H1 (cell line): ENCODE results near the gene SND1. TPM values are rescaled to one million over a fixed set of nuclear protein-coding genes. Genes with fewer than 3 reads are reported as not detected.

Source experiments
- CTCF ChIA-PET: fragments of 300-600 bp; sonication (Branson Sonifier 250); formaldehyde crosslinking; loops from one replicate; lab custom pipeline; 2021; ENCODE audit not compliant: partially characterized antibody; lab: Charles Lee
- POLR2A ChIA-PET: fragments of 300-600 bp; sonication (Branson Sonifier 250); formaldehyde crosslinking; loops from one replicate; lab custom pipeline; 2021; ENCODE audit warnings: inconsistent platforms; ENCODE audit not compliant: partially characterized antibody; lab: Charles Lee
- DNase-seq, 2 experiments: peaks; one replicate each; pipeline versions ENCODE4 v3.0.0 to v3.0.0-alpha.2; 2010 to 2022; ENCODE audit warnings: low spot score in 2 of 2, low read depth in 1 of 2, mixed read lengths in 1 of 2
- FAIRE-seq: peaks from 2 replicates; lab custom pipeline; 2011; peaks lifted over from hg19 to GRCh38; lab: Jason Lieb, UNC
- H2AFZ ChIP-seq: 2 replicates; pipeline ENCODE4 v1.8.1; 2012; ENCODE audit warnings: low read length, inconsistent platforms
- H2AK5ac ChIP-seq: 2 replicates; pipeline ENCODE4 v1.6.1; 2013; ENCODE audit warnings: low read depth, low read length
- H2BK120ac ChIP-seq: replicated peaks from 2 replicates; pipeline ENCODE3; 2013; ENCODE audit warnings: low read depth, low read length, inconsistent platforms
- H2BK12ac ChIP-seq: 2 replicates; pipeline ENCODE4 v1.6.1; 2013; ENCODE audit warnings: low read depth, low read length
- H2BK15ac ChIP-seq: 2 replicates; pipeline ENCODE4 v1.6.1; 2013; ENCODE audit warnings: low read length
- H2BK20ac ChIP-seq: 2 replicates; pipeline ENCODE4 v1.6.1; 2013; ENCODE audit warnings: low read length
- H2BK5ac ChIP-seq: 2 replicates; pipeline ENCODE4 v1.6.1; 2013; ENCODE audit warnings: low read depth, low read length
- H3K14ac ChIP-seq: 2 replicates; pipeline ENCODE4 v1.6.1; 2013; ENCODE audit warnings: inconsistent platforms; ENCODE audit not compliant: insufficient read length
- H3K18ac ChIP-seq: 2 replicates; pipeline ENCODE4 v1.6.1; 2013; ENCODE audit warnings: low read length; ENCODE audit errors: extremely low read depth
- H3K23ac ChIP-seq: 2 replicates; pipeline ENCODE4 v1.6.1; 2013; ENCODE audit warnings: inconsistent platforms; ENCODE audit not compliant: insufficient read length
- H3K23me2 ChIP-seq: 2 replicates; pipeline ENCODE4 v1.6.1; 2013; ENCODE audit warnings: low read depth, low read length
- H3K27ac ChIP-seq: 2 replicates; pipeline ENCODE4 v1.6.1; 2011; ENCODE audit warnings: low read depth, low read length, inconsistent platforms
- H3K27me3 ChIP-seq, 4 experiments: replicated peaks in 1 of 4; 1 replicate in 1 of 4; 2 replicates in 3 of 4; pipeline versions ENCODE4 v1.6.1 to v1.8.1; 2011 to 2013; ENCODE audit warnings: low read length in 3 of 4, mild to moderate bottlenecking in 3 of 4, inconsistent platforms in 2 of 4, mixed read lengths in 2 of 4, moderate library complexity in 1 of 4; ENCODE audit not compliant: control insufficient read depth in 3 of 4, insufficient read depth in 3 of 4; ENCODE audit errors: extremely low read depth in 1 of 4
- H3K36me3 ChIP-seq, 4 experiments: 2 replicates each; pipeline versions ENCODE4 v1.6.1 to v1.8.1; 2011 to 2013; ENCODE audit warnings: mild to moderate bottlenecking in 4 of 4, low read length in 3 of 4, moderate library complexity in 2 of 4, control low read depth in 1 of 4, inconsistent platforms in 1 of 4; ENCODE audit not compliant: insufficient read depth in 4 of 4, control insufficient read depth in 2 of 4
- H3K4ac ChIP-seq: replicated peaks from 2 replicates; pipeline ENCODE3; 2013; ENCODE audit warnings: low read length, low read depth, mixed read lengths, inconsistent platforms; ENCODE audit not compliant: insufficient read length
- H3K4me1 ChIP-seq, 4 experiments: replicated peaks in 1 of 4; 1 replicate in 1 of 4; 2 replicates in 3 of 4; pipeline versions ENCODE4 v1.6.1 to v1.8.1; 2011 to 2013; ENCODE audit warnings: low read length in 3 of 4, inconsistent platforms in 2 of 4, mixed read lengths in 1 of 4; ENCODE audit not compliant: insufficient read depth in 4 of 4, control insufficient read depth in 3 of 4
- H3K4me2 ChIP-seq, 2 experiments: 2 replicates each; pipeline versions ENCODE4 v1.6.1 to v1.8.1; 2011 to 2013; ENCODE audit warnings: low read depth in 2 of 2, low read length in 2 of 2, control low read depth in 1 of 2, inconsistent platforms in 1 of 2, mild to moderate bottlenecking in 1 of 2; ENCODE audit not compliant: insufficient read depth in 1 of 2
- H3K4me3 ChIP-seq, 4 experiments: fragments of 200-600, 300-600 bp in 1 of 4; sonication (generic), shearing (Covaris generic), sonication (Bioruptor Twin) in 1 of 4; 2 replicates each; pipeline versions ENCODE4 v1.5.1 to v1.8.1; 2011 to 2016; ENCODE audit warnings: low read length in 4 of 4, low read depth in 3 of 4, control low read depth in 2 of 4, inconsistent platforms in 2 of 4, mild to moderate bottlenecking in 2 of 4, mixed read lengths in 1 of 4, moderate library complexity in 1 of 4; ENCODE audit not compliant: insufficient read depth in 2 of 4; ENCODE audit errors: extremely low read depth in 1 of 4
- H3K56ac ChIP-seq: replicated peaks from 2 replicates; pipeline ENCODE3; 2013; ENCODE audit warnings: low read depth, mild to moderate bottlenecking, mixed read lengths, low read length, inconsistent platforms; ENCODE audit not compliant: insufficient read length
- H3K79me1 ChIP-seq: 2 replicates; pipeline ENCODE4 v1.6.1; 2013; ENCODE audit warnings: low read depth, low read length, control low read depth
- H3K79me2 ChIP-seq, 2 experiments: 2 replicates each; pipeline versions ENCODE4 v1.6.1 to v1.8.1; 2012 to 2013; ENCODE audit warnings: low read length in 2 of 2, mild to moderate bottlenecking in 2 of 2, inconsistent platforms in 1 of 2; ENCODE audit not compliant: insufficient read depth in 2 of 2, control insufficient read depth in 1 of 2
- H3K9ac ChIP-seq, 4 experiments: replicated peaks in 1 of 4; 1 replicate in 1 of 4; 2 replicates in 3 of 4; pipeline versions ENCODE4 v1.6.1 to v1.8.1; 2011 to 2013; ENCODE audit warnings: low read depth in 3 of 4, low read length in 3 of 4, control low read depth in 2 of 4, mild to moderate bottlenecking in 2 of 4, moderate library complexity in 2 of 4, inconsistent platforms in 1 of 4; ENCODE audit errors: extremely low read depth in 1 of 4
- H3K9me3 ChIP-seq, 2 experiments: 2 replicates each; pipeline versions ENCODE4 v1.6.1 to v1.8.1; 2012 to 2013; ENCODE audit warnings: mild to moderate bottlenecking in 2 of 2, moderate library complexity in 2 of 2, control low read depth in 1 of 2, inconsistent platforms in 1 of 2, low read depth in 1 of 2, low read length in 1 of 2, mixed read lengths in 1 of 2; ENCODE audit not compliant: insufficient read depth in 2 of 2
- H4K20me1 ChIP-seq, 2 experiments: replicated peaks in 1 of 2; 2 replicates each; pipeline versions ENCODE3 to v1.8.1; 2011 to 2013; ENCODE audit warnings: inconsistent platforms in 2 of 2, low read length in 2 of 2, mild to moderate bottlenecking in 1 of 2; ENCODE audit not compliant: insufficient read depth in 2 of 2, control insufficient read depth in 1 of 2
- H4K5ac ChIP-seq: 2 replicates; pipeline ENCODE4 v1.6.1; 2013; ENCODE audit warnings: low read length, low read depth, mixed read lengths, inconsistent platforms; ENCODE audit not compliant: insufficient read length
- H4K8ac ChIP-seq: 2 replicates; pipeline ENCODE4 v1.8.0; 2013; ENCODE audit warnings: mild to moderate bottlenecking, moderate library complexity, low read length, inconsistent platforms; ENCODE audit not compliant: insufficient read depth; ENCODE audit errors: extremely low read depth
- H4K91ac ChIP-seq: replicated peaks from 2 replicates; pipeline ENCODE3; 2013; ENCODE audit warnings: low read length, mixed read lengths, inconsistent platforms; ENCODE audit not compliant: insufficient read length
- ATF3 ChIP-seq: IDR thresholded peaks from 2 replicates; pipeline ENCODE4 v1.6.1; 2011; ENCODE audit warnings: low read depth, mild to moderate bottlenecking, low read length; ENCODE audit not compliant: insufficient read depth
- CBX5 ChIP-seq: fragments of 300-800, 300-1000 bp; sonication (generic); IDR thresholded peaks from 2 replicates; pipeline ENCODE4 v1.7.1; 2016; ENCODE audit warnings: antibody characterized with exemption, low read length, low read depth
- CREB1 ChIP-seq: IDR thresholded peaks from 2 replicates; pipeline ENCODE4 v1.6.1; 2012; ENCODE audit warnings: inconsistent platforms
- KDM4A ChIP-seq: IDR thresholded peaks from one replicate; pipeline ENCODE4 v1.7.1; 2012; ENCODE audit warnings: low read depth, mild to moderate bottlenecking, moderate library complexity, low read length, inconsistent platforms; ENCODE audit not compliant: severe bottlenecking
- POU5F1 ChIP-seq: IDR thresholded peaks from 2 replicates; pipeline ENCODE4 v1.6.1; 2011; ENCODE audit warnings: low read depth, mild to moderate bottlenecking, low read length, moderate library complexity
- RXRA ChIP-seq: IDR thresholded peaks from 2 replicates; pipeline ENCODE4 v1.6.1; 2011; ENCODE audit warnings: low read depth, mild to moderate bottlenecking, low read length, moderate library complexity; ENCODE audit not compliant: insufficient read depth
- TAF1 ChIP-seq: IDR thresholded peaks from 2 replicates; pipeline ENCODE4 v1.6.1; 2011; ENCODE audit warnings: mild to moderate bottlenecking, low read depth, low read length
- TCF12 ChIP-seq: IDR thresholded peaks from 2 replicates; pipeline ENCODE4 v1.6.1; 2011; ENCODE audit warnings: low read depth, mild to moderate bottlenecking, low read length
- WGBS, 2 experiments: shearing (Covaris generic) in 1 of 2; methylation state at CpG; one replicate each; pipeline versions ENCODE4 v1.1.6 to v1.1.7; 2013 to 2015; ENCODE audit warnings: low lambda C conversion rate in 2 of 2, mixed read lengths in 2 of 2, inconsistent platforms in 1 of 2, low coverage in 1 of 2, missing lambda C conversion rate in 1 of 2; ENCODE audit not compliant: insufficient replicate concordance in 2 of 2, insufficient coverage in 1 of 2, insufficient read length in 1 of 2; ENCODE audit errors: extremely low coverage in 1 of 2, missing lambda C conversion rate in 1 of 2; 5-methylcytosine and 5-hydroxymethylcytosine counted together
- polyA plus RNA-seq, 7 experiments: library from polyadenylated mRNA; depleted of rRNA in 3 of 7; stranded (reverse) in 5 of 7; unstranded in 2 of 7; fragments of >200 nt in 5 of 7; fragments of 200-250 nt in 2 of 7; gene quantifications; 1 replicate in 5 of 7; 2 replicates in 1 of 7; 4 replicates in 1 of 7; pipeline versions ENCODE4 v1.2.1 to v1.2.3, GENCODE V29; 2011 to 2013; ENCODE audit warnings: missing spikeins in 2 of 7, mixed read lengths in 2 of 7
- total RNA-seq: library from RNA; stranded (reverse); fragmentation: NEBNext Ultra II Directional; extraction: Animal tissue kit (Norgen Biotek cat#: 25700); gene quantifications from 2 replicates; pipeline ENCODE4 v1.2.1, GENCODE V29; 2021

SND1 gene
- total and polyA plus RNA-seq, 2 of the 8 experiments (the other 6 are each of a cell fraction or from before 2014, with no cell fraction given): 122 to 290 TPM

- peaks cover 0 to 4% of the 10 kb centered on the region in 2 experiments for H4K20me1 ChIP-seq
- peaks cover 0 to 8% (median 0%) of the 10 kb centered on the region in 4 experiments; a peak in 2 of 7 replicates for H3K4me1 ChIP-seq
- DNase-seq (no peak), FAIRE-seq (no peak)
- H4K5ac ChIP-seq: no peak overlapping the region
- no peak overlapping the region for H3K23ac ChIP-seq
- H3K4ac ChIP-seq: no peak overlapping the region
- WGBS, 2 experiments: 98% methylated on average over 5 of the region's 5 CpGs; no CpG with 5 or more reads in 1 of the 2 experiments
- H2AFZ ChIP-seq: no peak overlapping the region
- no peak overlapping the region for H2BK12ac ChIP-seq
- no peaks in the 10 kb centered on the region; the same call in 1 of the 2 replicates for H3K79me1 ChIP-seq
- H3K18ac ChIP-seq: no peak overlapping the region
- H2BK15ac ChIP-seq: no peak overlapping the region
- TF ChIP-seq TCF12 (no peak), CREB1 (no peak), POU5F1 (no peak), RXRA (no peak), TAF1 (no peak), KDM4A (no peak), ATF3 (no peak), CBX5 (no peak)
- TF ChIP-seq, all 59 proteins: peak for 0
- Histone ChIP-seq H4K8ac (no peak overlapping the region), H3K9ac (no peak overlapping the region), H3K4me2 (no peak overlapping the region), H2AK5ac (no peak overlapping the region), H2BK5ac (no peak overlapping the region), H3K4me3 (no peak overlapping the region), H2BK20ac (no peak overlapping the region), H4K91ac (no peak overlapping the region), H3K36me3 (peaks cover 0 to 8% (median 3%) of the 10 kb centered on the region in 4 experiments; a peak in 3 of 8 replicates), H2BK120ac (no peak overlapping the region), H3K79me2 (no peaks in the 10 kb centered on the region; a peak in 1 of 4 replicates), H3K27ac (no peak overlapping the region), H3K56ac (no peak overlapping the region), H3K9me3 (no peaks in the 10 kb centered on the region), H3K23me2 (no peaks in the 10 kb centered on the region), H3K27me3 (no peaks in the 10 kb centered on the region), H3K14ac (no peak overlapping the region)
- CTCF ChIA-PET: interaction anchor here (0.6 to 1.2 kb wide), 8 partner anchors 9 to 215 kb away, joined by 3 to 5 read pairs (median 3); no protein-coding TSS in a partner anchor
- POLR2A ChIA-PET: interaction anchor here (0.7 to 2.3 kb wide), 3 partner anchors 9 to 63 kb away, joined by 3 to 5 read pairs (median 4); no protein-coding TSS in a partner anchor
These were observed 288.6 kb downstream of the SND1 start for GRCh38 chr7:127940381-127941160.
